Measurements from ENCODE around the gene TMEM132D. TPM values are rescaled to one million over a fixed set of nuclear protein-coding genes. Genes with fewer than 3 reads are reported as not detected.

TMEM132D gene
- total and polyA plus RNA-seq, 8 donors, result 0.26 to 2.5 (median 0.88) TPM; not detected in 1

GRCh38 chr12:129532082-129532481 is 371.7 kb downstream of the TMEM132D start:
- Histone ChIP-seq H3K4me1 (no peaks in the 10 kb centered on the region), H3K4me3 (no peak overlapping the region), H3K27me3 (no peaks in the 10 kb centered on the region), H3K9me3 (no peaks in the 10 kb centered on the region), H3K36me3 (no peaks in the 10 kb centered on the region), H3K27ac (no peak overlapping the region)
- intact Hi-C loops (cut with DNase I), result no loop called here
- no peak for TF ChIP-seq CTCF (IDR thresholded peaks at IDR 0.05)
- no peak for ATAC-seq
- no peak for DNase-seq

- TF ChIP-seq CTCF (IDR thresholded peaks at IDR 0.05), result no peak
- no peak overlapping the region for H3K4me3 ChIP-seq
- no peaks in the 10 kb centered on the region for H3K27me3 ChIP-seq
- H3K36me3 ChIP-seq, result no peaks in the 10 kb centered on the region
- intact Hi-C loops (cut with DNase I), result no loop called here
- H3K27ac ChIP-seq, result no peak overlapping the region
- H3K4me1 ChIP-seq, result no peaks in the 10 kb centered on the region
- DNase-seq, result no peak
- ATAC-seq, result peak; percentile 39
- H3K9me3 ChIP-seq, result no peaks in the 10 kb centered on the region
These were observed 372.8 kb downstream of the TMEM132D start for GRCh38 chr12:129530984-129531383.

- intact Hi-C loops (cut with DNase I), result no loop called here
- ATAC-seq (no peak), DNase-seq (no peak)
- Histone ChIP-seq H3K36me3 (no peaks in the 10 kb centered on the region), H3K4me3 (no peak overlapping the region), H3K4me1 (no peaks in the 10 kb centered on the region), H3K27ac (no peak overlapping the region), H3K27me3 (no peaks in the 10 kb centered on the region), H3K9me3 (no peaks in the 10 kb centered on the region)
- TF ChIP-seq CTCF (IDR thresholded peaks at IDR 0.05), result no peak
These were observed 373.3 kb downstream of the TMEM132D start for GRCh38 chr12:129530517-129530916.

- H3K27me3 ChIP-seq, result no peaks in the 10 kb centered on the region
- no peak for DNase-seq
- H3K4me3 ChIP-seq, result no peak overlapping the region
- no peaks in the 10 kb centered on the region for H3K4me1 ChIP-seq
- no peaks in the 10 kb centered on the region for H3K36me3 ChIP-seq
- H3K27ac ChIP-seq, result no peak overlapping the region
- TF ChIP-seq CTCF (IDR thresholded peaks at IDR 0.05), result no peak
- intact Hi-C loops (cut with DNase I), result no loop called here
- H3K9me3 ChIP-seq, result no peaks in the 10 kb centered on the region
- no peak for ATAC-seq
These were observed 376.3 kb downstream of the TMEM132D start for GRCh38 chr12:129527506-129527905.

GRCh38 chr12:129523621-129524020 is 380.2 kb downstream of the TMEM132D start:
- H3K27me3 ChIP-seq, result no peaks in the 10 kb centered on the region
- no peak for TF ChIP-seq CTCF (IDR thresholded peaks at IDR 0.05)
- intact Hi-C loops (cut with DNase I), result no loop called here
- no peak overlapping the region for H3K27ac ChIP-seq
- ATAC-seq, result no peak
- no peaks in the 10 kb centered on the region for H3K36me3 ChIP-seq
- H3K4me1 ChIP-seq, result no peaks in the 10 kb centered on the region
- no peak overlapping the region for H3K4me3 ChIP-seq
- DNase-seq, result no peak
- H3K9me3 ChIP-seq, result peaks cover 0 to 4% of the 10 kb centered on the region in 2 donors
